HEK293T (cell line): ENCODE results near the gene TERB1.

Source experiments
- CTCF ChIA-PET: fragments of 350-600 bp; formaldehyde crosslinking; extraction: SDS; loops from one replicate; lab custom pipeline; 2021; ENCODE audit warnings: antibody characterized with exemption, inconsistent platforms; lab: Yijun Ruan, JAX
- POLR2A ChIA-PET: fragments of 350-600 bp; formaldehyde crosslinking; extraction: SDS; loops from one replicate; lab custom pipeline; 2020; ENCODE audit warnings: antibody characterized with exemption, inconsistent platforms; lab: Yijun Ruan, JAX
- DNase-seq: peaks from one replicate; pipeline ENCODE4 v3.0.0; 2012; ENCODE audit warnings: mixed read lengths; ENCODE audit errors: extremely low spot score
- ARNT ChIP-seq: fragments of 450-650 bp; IDR thresholded peaks from 2 replicates; pipeline ENCODE4 v1.6.1; 2017; ENCODE audit warnings: mild to moderate bottlenecking
- BHLHE40 ChIP-seq: fragments of 450-650 bp; IDR thresholded peaks from 2 replicates; pipeline ENCODE4 v1.6.1; 2016; ENCODE audit warnings: mild to moderate bottlenecking, moderate library complexity, borderline replicate concordance
- CTBP1 ChIP-seq: fragments of 450-650 bp; IDR thresholded peaks from 2 replicates; pipeline ENCODE4 v1.6.1; 2016; ENCODE audit warnings: borderline replicate concordance
- ELF4 ChIP-seq: fragments of 450-650 bp; IDR thresholded peaks from 2 replicates; pipeline ENCODE4 v1.6.1; 2017; ENCODE audit warnings: antibody characterized with exemption
- FOXA1 ChIP-seq: fragments of 450-650 bp; IDR thresholded peaks from 2 replicates; pipeline ENCODE4 v1.6.1; 2016; ENCODE audit warnings: mild to moderate bottlenecking
- FOXK2 ChIP-seq: fragments of 450-650 bp; IDR thresholded peaks from 2 replicates; pipeline ENCODE4 v1.6.1; 2016; ENCODE audit warnings: mild to moderate bottlenecking
- FOXM1 ChIP-seq: fragments of 450-650 bp; IDR thresholded peaks from 2 replicates; pipeline ENCODE4 v1.6.1; 2017; ENCODE audit warnings: mild to moderate bottlenecking, borderline replicate concordance
- HDGF ChIP-seq: fragments of 450-650 bp; IDR thresholded peaks from 2 replicates; pipeline ENCODE4 v1.6.1; 2017; ENCODE audit warnings: antibody characterized with exemption, borderline replicate concordance
- L3MBTL2 ChIP-seq: fragments of 450-650 bp; conservative IDR thresholded peaks from 2 replicates; pipeline ENCODE4 v1.6.1; 2016; ENCODE audit warnings: mild to moderate bottlenecking
- LEF1 ChIP-seq: fragments of 450-650 bp; IDR thresholded peaks from 2 replicates; pipeline ENCODE4 v1.6.1; 2017; ENCODE audit warnings: mild to moderate bottlenecking, borderline replicate concordance
- NFRKB ChIP-seq: fragments of 450-650 bp; IDR thresholded peaks from 2 replicates; pipeline ENCODE4 v1.6.1; 2016; ENCODE audit warnings: mild to moderate bottlenecking, moderate library complexity
- SP1 ChIP-seq: fragments of 450-650 bp; IDR thresholded peaks from 2 replicates; pipeline ENCODE4 v1.6.1; 2017
- SUZ12 ChIP-seq: fragments of 450-650 bp; IDR thresholded peaks from 2 replicates; pipeline ENCODE4 v1.6.1; 2016; ENCODE audit warnings: mild to moderate bottlenecking
- TARDBP ChIP-seq: fragments of 450-650 bp; IDR thresholded peaks from 2 replicates; pipeline ENCODE4 v1.6.1; 2016
- ZNF384 ChIP-seq: fragments of 450-650 bp; IDR thresholded peaks from 2 replicates; pipeline ENCODE4 v1.6.1; 2016
- TF ChIP-seq, protein P1 (sequence below): fragments of 450-650 bp; IDR thresholded peaks from 2 replicates; pipeline ENCODE4 v1.6.1; 2016

The TERB1 gene, protein sequence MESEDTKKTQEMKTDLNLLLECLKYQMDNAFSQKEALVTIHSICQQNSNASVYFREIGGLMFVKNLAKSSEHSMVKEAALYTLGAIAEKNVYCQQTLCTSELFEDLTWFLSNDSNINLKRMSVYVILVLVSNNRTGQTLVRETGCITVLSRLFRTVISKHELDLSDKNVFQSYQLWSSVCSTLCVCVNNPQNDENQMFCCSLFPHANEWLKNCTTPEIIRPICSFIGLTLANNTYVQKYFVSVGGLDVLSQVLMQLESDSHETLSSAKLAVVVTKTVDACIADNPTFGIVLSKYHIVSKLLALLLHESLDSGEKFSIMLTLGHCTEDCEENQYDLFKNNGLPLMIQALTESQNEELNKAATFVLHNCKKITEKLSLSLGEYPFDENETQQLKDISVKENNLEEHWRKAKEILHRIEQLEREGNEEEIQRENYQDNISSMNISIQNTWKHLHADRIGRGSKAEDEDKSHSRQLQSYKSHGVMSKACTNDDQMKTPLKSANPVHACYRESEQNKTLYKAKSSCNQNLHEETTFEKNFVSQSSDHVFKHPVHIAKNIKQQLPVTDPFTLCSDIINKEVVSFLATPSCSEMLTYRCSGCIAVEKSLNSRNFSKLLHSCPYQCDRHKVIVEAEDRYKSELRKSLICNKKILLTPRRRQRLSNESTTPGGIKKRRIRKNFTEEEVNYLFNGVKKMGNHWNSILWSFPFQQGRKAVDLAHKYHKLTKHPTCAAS

DNA sequence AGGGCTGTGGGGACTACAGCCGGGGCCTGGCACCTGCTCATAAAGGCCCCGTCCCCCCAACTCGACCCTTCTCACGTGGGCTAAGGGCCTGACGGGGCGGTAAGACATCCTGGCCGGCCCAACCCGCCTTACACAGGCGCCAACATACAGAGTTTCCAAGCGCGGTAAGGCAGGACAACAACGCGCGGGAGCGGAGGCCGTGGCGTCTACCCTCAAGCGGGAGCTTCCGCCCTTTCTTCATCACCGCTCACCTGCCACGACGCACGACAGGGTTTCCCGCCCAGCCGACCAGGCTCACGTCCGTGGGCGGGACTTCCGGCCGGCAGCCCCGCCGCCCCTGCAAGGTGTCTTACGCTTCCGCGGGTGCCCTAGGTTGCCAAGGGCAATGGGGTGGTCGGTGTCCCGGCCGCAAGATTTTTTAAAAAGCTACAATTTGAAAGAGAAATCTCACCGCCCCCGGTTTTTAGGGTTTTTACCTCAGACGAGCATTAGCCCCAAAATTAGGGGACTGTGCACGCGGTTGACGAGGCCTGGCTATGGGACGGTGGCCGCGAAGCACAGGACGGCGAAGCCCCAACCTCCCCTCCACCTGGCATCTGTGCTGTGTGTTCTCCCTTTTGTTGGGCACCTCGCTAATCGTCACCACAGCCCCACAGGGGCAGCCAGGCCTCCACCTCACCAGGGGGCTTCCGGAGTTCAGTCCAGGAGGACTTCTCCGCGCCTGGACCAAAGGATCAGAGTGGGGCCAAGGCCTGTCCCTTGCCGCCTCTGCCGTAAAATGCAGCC is at the start of gene TERB1:
TSS of gene TERB1 (minus strand) at position 265 of the 786 bp plus-strand sequence. CDS start 4,786 bp downstream, outside the sequence.
- CTCF ChIA-PET: interaction anchor here (0.6 kb wide), 1 partner anchor 327 kb away, joined by 3 read pairs; no protein-coding TSS in a partner anchor
- POLR2A ChIA-PET: no interaction called here
- no peak for DNase-seq

DNA sequence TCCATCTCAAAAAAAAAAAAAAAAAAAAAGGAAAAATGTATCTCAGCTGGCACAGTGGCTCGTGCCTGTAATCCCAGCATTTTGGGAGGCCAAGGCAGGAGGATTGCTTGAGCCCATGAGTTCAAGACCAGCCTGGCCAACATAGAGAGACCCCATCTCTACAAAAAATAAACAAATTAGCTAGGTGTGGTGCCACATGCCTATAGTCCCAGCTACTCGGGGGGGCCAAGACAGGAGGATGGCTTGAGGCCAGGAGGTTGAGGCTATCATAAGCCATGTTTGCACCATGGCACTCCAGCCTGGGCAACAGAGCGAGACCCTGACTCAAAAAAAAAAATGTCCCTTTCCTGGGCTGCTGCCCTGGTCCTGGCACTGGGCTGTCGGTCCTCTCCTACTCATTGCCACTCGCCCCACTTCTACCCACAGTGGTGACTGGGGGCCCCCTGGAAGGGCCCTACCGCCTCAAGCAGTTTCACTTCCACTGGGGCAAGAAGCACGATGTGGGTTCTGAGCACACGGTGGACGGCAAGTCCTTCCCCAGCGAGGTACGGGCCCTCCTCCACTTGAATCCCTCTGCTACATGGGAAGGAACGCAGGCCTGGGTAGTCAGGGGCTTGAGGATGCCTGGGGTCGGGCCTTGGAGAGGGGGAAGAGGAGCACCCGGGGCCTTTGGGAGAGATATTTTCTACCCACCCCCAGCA is 48.9 kb upstream of the TERB1 start:
- DNase-seq: no peak
- TF ChIP-seq TARDBP: no peak
- TF ChIP-seq NFRKB: no peak
- no peak for TF ChIP-seq LEF1
- no peak for TF ChIP-seq ZNF384
- TF ChIP-seq, protein P1, sequence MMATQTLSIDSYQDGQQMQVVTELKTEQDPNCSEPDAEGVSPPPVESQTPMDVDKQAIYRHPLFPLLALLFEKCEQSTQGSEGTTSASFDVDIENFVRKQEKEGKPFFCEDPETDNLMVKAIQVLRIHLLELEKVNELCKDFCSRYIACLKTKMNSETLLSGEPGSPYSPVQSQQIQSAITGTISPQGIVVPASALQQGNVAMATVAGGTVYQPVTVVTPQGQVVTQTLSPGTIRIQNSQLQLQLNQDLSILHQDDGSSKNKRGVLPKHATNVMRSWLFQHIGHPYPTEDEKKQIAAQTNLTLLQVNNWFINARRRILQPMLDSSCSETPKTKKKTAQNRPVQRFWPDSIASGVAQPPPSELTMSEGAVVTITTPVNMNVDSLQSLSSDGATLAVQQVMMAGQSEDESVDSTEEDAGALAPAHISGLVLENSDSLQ: no peak
- no peak for TF ChIP-seq FOXA1
- no peak for TF ChIP-seq ARNT
- TF ChIP-seq CTBP1: no peak
- no peak for TF ChIP-seq SP1
- TF ChIP-seq FOXM1: no peak
- TF ChIP-seq SUZ12: no peak
- TF ChIP-seq HDGF: no peak
- TF ChIP-seq BHLHE40: no peak
- TF ChIP-seq L3MBTL2: no peak
- no peak for TF ChIP-seq ELF4
- no peak for TF ChIP-seq FOXK2
- CTCF ChIA-PET: interaction anchor here (1.3 kb wide), 1 partner anchor 20 kb away, joined by 4 read pairs; the partner anchor contains the start of gene NAE1
- POLR2A ChIA-PET: interaction anchor here (1.6 kb wide), 1 partner anchor 11 kb away, joined by 4 read pairs; no protein-coding TSS in a partner anchor

More for the DNA sequence above, at the start of gene TERB1:
- TF ChIP-seq ARNT: no peak
- no peak for TF ChIP-seq L3MBTL2
- no peak for TF ChIP-seq LEF1
- TF ChIP-seq FOXA1: no peak
- TF ChIP-seq SP1: no peak
- no peak for TF ChIP-seq CTBP1
- no peak for TF ChIP-seq FOXK2
- no peak for TF ChIP-seq ELF4
- no peak for TF ChIP-seq FOXM1
- TF ChIP-seq NFRKB: no peak

DNA sequence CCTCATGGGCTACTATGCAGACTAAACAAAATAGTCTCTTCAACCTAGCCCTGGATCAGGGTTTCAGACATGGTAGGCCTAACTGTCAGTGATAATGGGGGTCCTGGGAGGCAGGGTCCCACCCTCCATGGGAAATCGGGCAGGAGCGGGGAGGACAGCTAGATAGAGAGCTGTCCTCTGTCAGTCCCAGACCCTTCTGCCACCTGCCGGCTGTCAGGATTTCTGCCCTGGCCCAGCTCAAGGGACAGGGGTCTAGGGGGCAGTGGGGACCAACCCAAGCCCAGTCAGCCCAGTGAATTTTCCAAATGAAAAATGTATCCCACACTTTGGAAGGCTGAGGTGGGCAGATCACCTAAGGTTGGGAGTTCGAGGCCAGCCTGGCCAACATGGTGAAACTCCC is 48.2 kb upstream of the TERB1 start:
- no peak for DNase-seq
- CTCF ChIA-PET: interaction anchor here (0.8 to 1.3 kb wide), 2 partner anchors 18 to 19 kb away, joined by 4 to 5 read pairs; partner anchors contain the start of gene NAE1
- no peak for TF ChIP-seq ELF4
- TF ChIP-seq BHLHE40: no peak
- POLR2A ChIA-PET: interaction anchor here (0.6 to 1.6 kb wide), 3 partner anchors 12 to 19 kb away, joined by 3 to 4 read pairs (median 4); partner anchors contain the start of gene NAE1

DNA sequence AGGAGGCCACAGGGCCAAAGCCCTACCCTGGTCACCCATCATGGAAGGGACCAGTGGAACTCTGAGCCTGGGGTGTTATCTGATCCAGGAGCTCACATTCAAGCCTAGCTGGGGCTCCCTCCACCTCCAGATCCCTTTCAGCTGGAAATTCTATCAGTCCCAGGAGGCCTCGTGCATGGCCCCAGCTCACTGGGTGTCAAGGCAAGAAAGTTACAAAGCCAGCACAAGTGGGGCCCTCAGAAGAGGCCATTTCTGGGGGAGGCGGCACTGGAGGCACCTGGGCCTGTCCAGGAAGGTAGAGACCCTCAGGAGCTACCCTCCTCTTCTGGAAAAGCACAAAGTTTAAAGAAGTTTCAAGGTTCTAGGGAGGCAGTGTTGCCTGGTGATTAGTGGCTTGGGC is 47.6 kb upstream of the TERB1 start:
- TF ChIP-seq FOXK2 (no peak), ELF4 (no peak), SP1 (no peak), NFRKB (no peak), FOXM1 (no peak), HDGF (no peak), ARNT (no peak), BHLHE40 (no peak)
- no peak for DNase-seq
- ChIA-PET POLR2A (interaction anchor here (1.2 to 1.6 kb wide), 2 partner anchors 12 to 19 kb away, joined by 3 to 4 read pairs; partner anchors contain the start of gene NAE1), CTCF (interaction anchor here (0.8 to 1.3 kb wide), 2 partner anchors 18 kb away, joined by 4 to 5 read pairs; partner anchors contain the start of gene NAE1)

DNA sequence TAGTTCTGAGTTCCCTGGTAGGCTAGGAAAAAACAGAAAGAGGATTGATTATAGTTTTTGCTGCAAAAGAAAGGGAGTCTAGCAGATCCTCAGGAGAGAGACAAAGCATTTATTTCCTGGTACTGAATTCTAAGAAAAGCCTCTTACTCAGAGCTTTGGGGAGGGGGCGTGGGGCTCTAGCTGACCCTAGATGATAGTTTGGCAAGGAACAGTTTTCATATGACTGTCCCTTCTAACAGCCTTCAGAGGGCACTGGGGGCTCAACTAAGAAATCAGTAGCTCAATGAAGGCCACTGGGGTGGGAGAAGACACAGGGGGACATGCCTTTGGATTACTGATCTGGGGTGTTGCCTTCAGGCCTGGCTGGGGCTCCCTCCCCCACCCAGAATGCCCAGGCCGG is 46.8 kb upstream of the TERB1 start:
- ChIA-PET POLR2A (interaction anchor here (0.9 to 1.2 kb wide), 2 partner anchors 18 to 24 kb away, joined by 3 read pairs; partner anchors contain the start of gene NAE1), CTCF (no interaction called here)
- TF ChIP-seq, protein P1: no peak
- TF ChIP-seq NFRKB (no peak), TARDBP (no peak), LEF1 (no peak), CTBP1 (no peak), ELF4 (no peak), FOXM1 (no peak), SUZ12 (no peak), L3MBTL2 (no peak), HDGF (no peak), SP1 (no peak), BHLHE40 (no peak), FOXK2 (no peak), ZNF384 (no peak), ARNT (no peak), FOXA1 (no peak)
- no peak for DNase-seq
